Activated CD4-positive, CD25-positive, alpha-beta regulatory T cell (primary cell): ENCODE data around the gene C2CD4D.
"Not testable (repeated sequence)": the region's sequence is repeated elsewhere in the genome, so short reads cannot be mapped to it uniquely, and the experiment has no call there.

Source experiments
- DNase-seq, 4 experiments: peaks; one replicate each; lab custom pipeline; 2025; lab: John Stamatoyannopoulos, UW

The C2CD4D gene

GRCh38 chr1:151858886-151859665 is 19.5 kb upstream of the C2CD4D start:
- no peak for DNase-seq

DNA sequence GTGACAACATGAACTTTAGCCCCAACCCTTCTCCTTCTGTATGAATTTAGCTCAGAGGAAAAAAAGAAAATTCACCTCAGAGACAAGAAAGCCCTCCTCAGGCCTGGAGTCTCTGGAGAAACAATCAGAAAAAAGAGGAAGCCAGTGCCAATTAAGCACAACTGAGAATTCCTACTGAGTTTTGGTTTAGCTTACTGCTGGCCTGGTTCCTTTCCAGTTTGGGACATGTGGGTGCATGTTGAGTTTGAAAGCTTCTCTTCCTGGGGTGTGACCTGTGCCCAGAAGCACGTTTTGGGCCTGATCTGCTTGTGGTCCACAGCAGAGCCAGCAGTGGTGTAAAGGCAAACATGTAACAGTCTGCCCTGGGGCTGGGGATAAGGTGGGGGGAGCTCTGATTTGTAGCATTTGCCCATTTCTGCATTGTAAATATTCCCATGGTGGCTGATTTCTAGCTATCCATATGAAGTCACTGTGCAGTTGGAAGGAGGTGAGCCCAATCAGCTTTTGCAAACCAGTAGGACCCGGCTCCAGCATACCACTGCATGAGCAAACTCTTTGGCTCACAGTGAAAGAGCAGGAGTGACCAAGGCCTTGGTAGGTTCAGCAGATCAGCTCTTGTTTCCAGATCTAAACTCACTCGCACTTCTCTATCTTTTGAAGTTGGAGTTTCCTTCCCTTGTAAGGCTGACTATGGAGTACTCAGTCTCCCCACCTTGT is 18.6 kb upstream of the C2CD4D start:
- DNase-seq: no peak

GRCh38 chr1:151855933-151856332 is 16.3 kb upstream of the C2CD4D start:
- no peak for DNase-seq

GRCh38 chr1:151855516-151855915 is 15.9 kb upstream of the C2CD4D start:
- not testable (repeated sequence) for DNase-seq

GRCh38 chr1:151854658-151855057 is 15.0 kb upstream of the C2CD4D start:
- DNase-seq: no peak

DNA sequence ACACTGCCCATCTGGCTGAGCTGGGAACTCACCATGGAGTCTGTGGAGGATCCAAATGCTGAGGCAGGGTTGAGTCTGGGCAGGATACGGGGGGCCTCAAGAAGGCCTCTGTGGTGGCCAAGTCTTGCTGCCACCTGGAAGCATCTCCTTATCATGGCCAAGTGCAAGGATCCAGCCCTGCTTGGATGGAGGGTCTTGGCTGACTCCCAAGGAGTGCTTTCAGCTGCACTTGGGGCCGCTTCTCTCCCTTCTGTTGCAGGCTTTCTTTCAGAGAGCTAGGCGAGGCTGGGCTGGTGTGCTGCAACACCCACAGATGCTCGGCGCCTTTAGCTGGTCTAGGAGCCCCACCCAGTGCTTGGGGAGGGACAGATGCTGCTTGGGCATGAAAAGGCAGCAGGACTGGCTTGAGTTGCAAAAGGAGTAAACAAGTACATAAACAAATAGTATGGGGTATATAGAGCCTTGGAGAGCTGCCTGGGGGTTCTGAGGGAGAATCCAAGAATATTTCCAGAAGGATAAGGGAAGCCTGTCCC is 13.9 kb upstream of the C2CD4D start, which contains the start of gene THEM5:
Gene THEM5, minus strand, starts transcription at position 302 of the 533 bp plus-strand sequence. Its CDS starts 147 bp downstream, at position 155.
- no peak for DNase-seq

GRCh38 chr1:151852733-151853132 is 13.1 kb upstream of the C2CD4D start:
- no peak for DNase-seq

GRCh38 chr1:151851886-151852285 is 12.3 kb upstream of the C2CD4D start:
- DNase-seq: no peak

- no peak for DNase-seq
Observed at GRCh38 chr1:151849871-151850270, 10.3 kb upstream of the C2CD4D start.

GRCh38 chr1:151849126-151849525 is 9.5 kb upstream of the C2CD4D start:
- DNase-seq: no peak

DNA sequence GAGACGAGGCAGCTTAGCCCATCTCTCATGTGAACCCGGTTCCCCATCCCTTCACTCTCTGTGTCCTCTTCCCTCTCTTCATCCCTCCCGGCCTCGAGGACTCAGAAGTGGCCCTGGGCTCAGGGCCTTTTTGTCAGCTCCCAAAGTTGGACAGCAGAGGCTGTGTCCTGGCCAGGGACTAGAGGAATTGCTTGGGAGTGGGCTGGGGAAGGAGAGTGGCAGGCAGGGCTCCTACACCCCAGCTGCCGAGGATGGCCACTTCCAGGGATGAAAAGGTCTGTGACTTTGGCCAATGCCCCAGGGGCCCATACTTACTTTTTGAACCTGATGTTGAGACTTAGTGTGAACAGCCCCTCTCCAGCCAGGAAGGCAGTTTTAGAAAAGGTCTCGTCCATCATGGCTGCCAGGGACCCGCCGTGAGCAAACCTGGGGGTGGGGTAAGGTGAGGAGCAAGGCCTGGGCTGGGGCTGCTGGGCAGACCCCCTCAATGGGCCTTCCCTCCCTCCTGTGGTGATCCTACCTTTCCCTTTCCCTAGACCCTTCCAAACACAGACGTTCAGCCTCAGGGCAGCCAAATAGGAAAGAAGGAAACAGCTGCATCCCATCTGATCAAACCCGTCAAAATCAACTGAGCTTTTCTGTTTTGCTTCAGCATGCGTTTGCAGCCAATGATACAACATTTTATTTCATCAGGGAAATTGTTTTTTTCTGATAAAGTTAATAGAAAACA is 8.4 kb upstream of the C2CD4D start:
- DNase-seq: no peak

DNA sequence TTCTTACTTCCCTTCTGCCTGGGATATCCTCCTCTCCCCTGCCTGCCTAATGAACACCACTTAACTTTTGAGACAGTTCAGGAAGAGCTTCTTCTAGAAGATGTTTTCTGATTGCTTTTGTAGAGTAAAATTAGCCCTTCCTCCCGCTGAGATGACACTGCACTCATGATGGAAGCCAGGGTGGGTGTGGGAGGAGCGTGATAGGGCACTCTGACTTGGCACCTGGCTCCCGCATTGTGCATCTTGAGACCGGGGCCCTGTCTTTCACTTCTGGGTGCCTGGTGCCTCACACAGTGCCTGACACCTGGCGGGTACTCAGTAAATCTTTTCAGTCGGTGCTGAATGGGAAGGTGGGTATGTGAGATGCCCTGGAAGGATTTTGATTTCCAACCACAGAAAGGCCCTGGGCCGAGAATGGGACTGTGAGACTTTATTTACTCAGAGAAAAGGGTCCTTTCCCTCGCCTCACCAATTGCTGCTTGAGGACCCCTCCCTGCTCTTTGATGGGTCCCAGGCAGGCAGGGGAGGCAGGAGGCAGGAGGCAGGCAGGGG is 7.1 kb upstream of the C2CD4D start:
- no peak for DNase-seq

- no peak for DNase-seq
Observed at GRCh38 chr1:151846062-151846568, 6.5 kb upstream of the C2CD4D start.

- no peak for DNase-seq
Observed at GRCh38 chr1:151843398-151843797, 3.8 kb upstream of the C2CD4D start.

GRCh38 chr1:151841141-151841540 is 1.5 kb upstream of the C2CD4D start:
- no peak for DNase-seq

DNA sequence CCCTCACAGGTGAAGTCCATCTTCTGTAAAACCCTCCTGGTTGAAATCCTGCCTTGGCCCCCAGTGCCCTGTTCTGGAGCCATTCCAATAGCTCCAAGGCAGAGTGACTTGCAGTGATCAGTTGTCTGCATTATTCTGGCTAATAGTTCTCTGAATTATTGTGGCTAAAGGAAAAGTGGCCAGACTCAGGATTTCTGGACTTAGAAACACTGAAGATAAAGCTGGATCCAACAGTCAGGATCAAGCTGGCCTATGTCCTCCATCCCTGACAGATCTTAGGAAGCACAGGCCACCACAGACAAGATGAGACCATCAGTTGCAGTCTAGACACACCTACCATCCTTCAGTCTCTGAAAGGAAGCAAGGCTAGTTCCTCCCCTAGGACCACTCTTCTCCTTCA is 801 bp upstream of the C2CD4D start:
- DNase-seq: no peak

DNA sequence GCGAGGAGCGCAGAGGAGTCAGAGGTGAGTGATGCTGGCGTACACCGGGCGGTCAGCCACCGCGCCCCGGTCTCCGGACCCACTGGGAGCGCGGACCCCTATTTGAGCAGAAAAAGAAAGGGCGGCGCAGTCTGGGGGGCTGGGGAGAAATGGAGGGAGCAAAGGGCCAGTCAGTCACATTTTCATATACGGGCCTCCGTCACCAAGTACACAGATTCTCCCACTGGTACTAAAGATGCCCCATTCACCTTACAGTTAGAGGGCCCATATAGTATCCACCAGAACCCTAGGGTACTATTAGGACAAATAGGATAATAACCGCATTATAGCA is 573 bp downstream of the C2CD4D start:
- DNase-seq: no peak

DNA sequence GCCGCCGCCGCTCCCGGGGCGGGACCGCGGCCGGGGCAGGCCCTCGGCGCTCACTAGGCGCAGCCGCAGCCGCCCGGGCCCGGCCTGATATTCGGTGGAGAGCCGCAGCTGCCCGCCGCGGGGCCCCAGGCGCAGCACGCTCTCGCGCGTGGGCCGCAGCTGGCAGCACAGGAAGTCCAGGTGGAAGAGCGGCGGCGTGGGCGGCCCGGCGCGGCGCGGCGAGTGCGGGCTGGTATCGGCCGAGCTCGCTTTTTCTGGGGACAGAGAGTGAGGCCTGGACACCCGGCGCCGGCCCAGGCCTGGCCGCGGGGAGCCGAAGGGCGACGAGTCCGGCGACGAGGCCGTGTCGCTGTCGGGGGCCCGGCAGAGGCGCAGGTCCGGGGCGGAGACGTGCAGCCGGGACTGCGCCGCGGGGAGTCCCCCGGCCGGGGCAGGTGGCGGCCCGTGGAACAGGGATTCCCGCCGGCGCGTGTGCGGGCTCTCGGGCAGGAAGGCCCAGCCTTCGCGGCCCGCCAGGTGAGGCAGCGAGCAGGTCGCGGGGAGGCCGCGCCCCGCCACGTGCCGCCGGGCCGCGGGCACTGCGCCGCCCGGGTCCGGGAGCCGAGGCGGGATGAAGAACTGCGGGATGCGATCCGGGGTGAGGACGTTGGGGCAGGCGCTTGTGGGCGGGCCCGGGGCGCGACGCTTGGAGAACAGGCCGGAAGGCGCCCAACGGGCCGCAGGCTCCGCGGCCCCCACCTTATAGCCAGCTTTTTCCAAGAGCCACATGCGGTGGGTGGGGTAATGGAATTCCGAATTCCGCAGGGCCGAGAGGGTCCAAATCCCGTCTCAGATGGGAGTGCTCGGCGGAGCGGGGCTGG is 1.2 kb downstream of the C2CD4D start:
- DNase-seq: no peak

GRCh38 chr1:151837884-151838221 is 1.8 kb downstream of the C2CD4D start:
- no peak for DNase-seq

DNA sequence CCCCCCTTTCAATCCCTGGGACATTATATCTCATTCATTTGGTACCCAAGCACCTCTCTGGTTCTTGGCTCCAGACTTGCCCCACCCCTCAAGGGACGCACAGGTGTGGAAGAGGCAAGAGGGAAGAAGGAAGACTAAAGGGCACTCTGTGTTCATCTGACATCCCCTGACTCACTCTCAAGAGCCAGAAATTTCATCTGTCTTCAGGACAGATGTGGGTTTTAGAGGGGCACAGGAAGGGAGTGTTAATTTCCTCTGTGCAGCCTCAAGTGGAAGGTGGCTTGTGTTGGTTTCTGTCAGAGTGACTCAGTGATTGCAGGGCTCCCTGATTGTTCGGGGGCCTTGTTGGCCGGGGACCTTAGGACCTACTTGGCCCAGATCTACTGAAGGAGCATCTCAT is 2.4 kb downstream of the C2CD4D start:
- no peak for DNase-seq

GRCh38 chr1:151835596-151835995 is 4.0 kb downstream of the C2CD4D start:
- no peak for DNase-seq
